ENCODE data around the gene CCSER2.
"Not testable (repeated sequence)": the region's sequence is repeated elsewhere in the genome, so short reads cannot be mapped to it uniquely, and the experiment has no call there.

The CCSER2 gene

GRCh38 chr10:84347575-84348002, 19.2 kb downstream of the CCSER2 start:
- not testable (repeated sequence) for DNase-seq (ENCODE audit: low read depth in 3 of 3, low spot score in 1 of 3)

- DNase-seq (ENCODE audit: low read depth in 3 of 3, low spot score in 1 of 3) = no peak
Measured at GRCh38 chr10:84348447-84348846, 20.1 kb downstream of the CCSER2 start.

GRCh38 chr10:84348860-84349259, 20.5 kb downstream of the CCSER2 start:
- DNase-seq (ENCODE audit: low read depth in 3 of 3, low spot score in 1 of 3) = no peak

- peak; percentile 28 to 41 (median 40) for DNase-seq (ENCODE audit: low read depth in 3 of 3, low spot score in 1 of 3)
Measured at GRCh38 chr10:84352251-84352842, 24.0 kb downstream of the CCSER2 start.

- no peak for DNase-seq (ENCODE audit: low read depth in 3 of 3, low spot score in 1 of 3)
Measured at GRCh38 chr10:84353052-84353803, 24.8 kb downstream of the CCSER2 start.

- no peak for DNase-seq (ENCODE audit: low read depth in 3 of 3, low spot score in 1 of 3)
Measured at GRCh38 chr10:84354623-84355022, 26.2 kb downstream of the CCSER2 start.

GRCh38 chr10:84355106-84355505, 26.7 kb downstream of the CCSER2 start:
- no peak for DNase-seq (ENCODE audit: low read depth in 3 of 3, low spot score in 1 of 3)

GRCh38 chr10:84356928-84357327, 28.5 kb downstream of the CCSER2 start:
- no peak for DNase-seq (ENCODE audit: low read depth in 3 of 3, low spot score in 1 of 3)

GRCh38 chr10:84358743-84359142, 30.4 kb downstream of the CCSER2 start:
- DNase-seq (ENCODE audit: low read depth in 3 of 3, low spot score in 1 of 3) = no peak

GRCh38 chr10:84360637-84361365, 32.4 kb downstream of the CCSER2 start:
- no peak for DNase-seq (ENCODE audit: low read depth in 3 of 3, low spot score in 1 of 3)

- DNase-seq (ENCODE audit: low read depth in 3 of 3, low spot score in 1 of 3) = no peak
Measured at GRCh38 chr10:84365335-84365881, 37.0 kb downstream of the CCSER2 start.

GRCh38 chr10:84366041-84366440, 37.7 kb downstream of the CCSER2 start:
- no peak for DNase-seq (ENCODE audit: low read depth in 3 of 3, low spot score in 1 of 3)

- no peak for DNase-seq (ENCODE audit: low read depth in 3 of 3, low spot score in 1 of 3)
Measured at GRCh38 chr10:84367256-84367655, 38.9 kb downstream of the CCSER2 start.

GRCh38 chr10:84368828-84369227, 40.4 kb downstream of the CCSER2 start:
- DNase-seq (ENCODE audit: low read depth in 3 of 3, low spot score in 1 of 3) = no peak

- no peak for DNase-seq (ENCODE audit: low read depth in 3 of 3, low spot score in 1 of 3)
Measured at GRCh38 chr10:84370283-84370682, 41.9 kb downstream of the CCSER2 start.

- no peak for DNase-seq (ENCODE audit: low read depth in 3 of 3, low spot score in 1 of 3)
Measured at GRCh38 chr10:84371944-84372343, 43.6 kb downstream of the CCSER2 start.

GRCh38 chr10:84373000-84373399, 44.6 kb downstream of the CCSER2 start:
- DNase-seq (ENCODE audit: low read depth in 3 of 3, low spot score in 1 of 3) = no peak

- DNase-seq (ENCODE audit: low read depth in 3 of 3, low spot score in 1 of 3) = no peak
Measured at GRCh38 chr10:84374455-84374854, 46.1 kb downstream of the CCSER2 start.

- DNase-seq (ENCODE audit: low read depth in 3 of 3, low spot score in 1 of 3) = peak in 1 of 3 donors; percentile 3
Measured at GRCh38 chr10:84375011-84375410, 46.6 kb downstream of the CCSER2 start.

GRCh38 chr10:84375881-84376280, 47.5 kb downstream of the CCSER2 start:
- no peak for DNase-seq (ENCODE audit: low read depth in 3 of 3, low spot score in 1 of 3)

GRCh38 chr10:84388148-84388547, 59.8 kb downstream of the CCSER2 start:
- DNase-seq (ENCODE audit: low read depth in 3 of 3, low spot score in 1 of 3) = no peak

- DNase-seq (ENCODE audit: low read depth in 3 of 3, low spot score in 1 of 3) = no peak
Measured at GRCh38 chr10:84390364-84390763, 62.0 kb downstream of the CCSER2 start.

All from stimulated activated CD4-positive, alpha-beta T cell treated with anti-CD3 and anti-CD28 coated beads, TNF-alpha, amount 100 ng/mL, for 1 hour (primary cell).